Measurements from ENCODE around the gene NEURL1B.

DNA sequence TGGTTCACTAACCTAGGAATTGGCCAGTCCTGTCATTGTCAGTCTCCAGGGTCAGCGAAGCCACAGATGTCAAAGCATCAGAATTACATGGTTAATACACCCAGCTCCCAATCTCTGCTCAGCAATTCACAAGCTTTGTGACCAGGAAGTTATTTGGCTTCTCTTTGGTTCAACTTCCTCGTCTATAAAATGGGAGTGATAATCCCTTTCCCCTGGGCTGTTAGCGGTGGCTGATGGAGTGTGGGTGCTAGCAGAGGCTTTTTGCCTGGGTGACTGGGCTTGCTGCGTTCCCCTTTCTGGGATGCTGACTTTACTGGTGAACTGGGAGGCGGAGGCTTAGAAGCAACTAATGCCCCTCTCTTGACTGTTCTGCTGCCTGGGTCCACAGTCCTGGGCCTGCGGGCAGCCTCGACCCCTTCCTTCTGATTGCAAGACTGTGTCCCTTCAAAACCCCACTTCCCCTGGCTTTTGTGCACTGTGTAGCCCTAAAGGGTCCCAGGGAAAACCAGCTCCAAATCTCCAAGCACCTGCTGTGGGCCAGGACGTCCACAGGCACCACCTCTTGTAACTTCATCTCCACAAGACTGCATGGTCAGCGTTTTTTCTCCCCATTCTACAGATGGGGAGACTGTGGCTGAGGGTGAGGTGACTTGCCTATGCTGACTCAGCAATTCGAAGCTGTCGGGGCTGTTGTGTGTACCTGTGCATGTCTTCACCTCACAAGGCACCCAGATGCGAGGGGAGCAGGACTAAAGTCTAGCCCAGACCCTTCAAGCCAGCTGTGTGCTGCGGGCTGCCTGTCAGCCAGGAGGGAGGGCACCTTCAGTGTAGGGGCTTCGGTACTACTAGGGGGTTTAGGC is 45.2 kb upstream of the NEURL1B start:
- TF ChIP-seq ZNF384 (IDR thresholded peaks at IDR 0.05) (no peak), FOXA1 (IDR thresholded peaks at IDR 0.05) (no peak), SUZ12 (IDR thresholded peaks at IDR 0.05) (no peak)

All from HEK293T (cell line).